Activated CD8-positive, alpha-beta memory T cell treated with anti-CD3 and anti-CD28 coated beads for 1 hour (primary cell): Measurements from ENCODE around the gene SRL.
"Not testable (repeated sequence)": the region's sequence is repeated elsewhere in the genome, so short reads cannot be mapped to it uniquely, and the experiment has no call there.

Experiments
- DNase-seq, 2 donors: peaks; one replicate each; pipeline ENCODE4 v3.0.0-alpha.2; 2020; ENCODE audit warnings: low read depth in 1 of 2; ENCODE audit errors: extremely low read depth in 1 of 2

Gene SRL

DNA sequence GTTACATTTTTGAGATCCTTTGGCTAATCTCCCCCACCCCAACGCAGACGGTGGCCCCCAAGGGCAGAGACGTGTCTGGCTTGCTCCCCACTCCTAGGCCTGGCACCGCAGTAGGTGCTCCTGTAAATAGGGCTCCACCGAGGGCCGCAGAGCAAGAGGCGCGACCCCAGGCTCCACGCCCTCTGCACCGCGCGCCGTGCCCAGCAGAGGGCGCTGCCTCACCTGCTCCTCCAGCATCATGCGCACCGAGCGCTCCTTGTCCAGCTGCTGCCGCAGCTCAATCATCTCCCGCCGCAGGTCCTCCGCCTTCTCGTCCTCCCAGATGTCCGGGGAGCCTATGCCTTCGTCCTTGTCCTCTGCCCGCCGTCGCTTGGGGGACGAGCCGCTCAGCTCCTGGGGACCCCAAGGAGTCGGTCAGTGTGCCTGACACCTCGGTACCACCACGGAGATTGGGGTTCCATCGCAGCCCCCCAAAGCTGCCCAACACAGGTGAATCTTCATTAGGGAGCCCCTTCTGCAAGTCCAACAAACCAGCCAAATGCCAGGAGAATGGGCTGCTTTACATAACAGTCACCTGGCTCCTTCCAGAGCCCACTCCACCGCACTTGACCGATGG is 19.8 kb upstream of the SRL start:
- DNase-seq: no peak

DNA sequence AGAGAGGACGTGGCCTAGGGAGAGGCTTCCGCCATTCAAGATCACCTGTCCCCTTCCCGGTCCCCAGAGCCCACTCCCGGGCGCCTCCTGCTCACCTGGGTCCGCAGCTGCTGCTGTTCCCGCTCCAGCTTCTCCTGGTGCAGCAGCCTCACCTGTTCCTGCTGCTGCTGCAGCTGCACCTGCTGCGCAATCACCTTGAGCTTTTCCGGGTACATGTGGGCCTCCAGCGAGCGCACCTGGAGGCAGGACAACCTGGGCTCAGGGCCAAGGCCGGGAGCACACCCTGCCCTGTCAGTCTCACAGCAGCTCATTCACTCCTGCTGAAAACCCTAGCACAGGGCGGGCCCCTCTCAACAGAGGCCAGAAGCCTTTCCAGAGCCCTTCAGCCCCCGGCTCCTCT is 18.5 kb upstream of the SRL start:
- DNase-seq: no peak

DNA sequence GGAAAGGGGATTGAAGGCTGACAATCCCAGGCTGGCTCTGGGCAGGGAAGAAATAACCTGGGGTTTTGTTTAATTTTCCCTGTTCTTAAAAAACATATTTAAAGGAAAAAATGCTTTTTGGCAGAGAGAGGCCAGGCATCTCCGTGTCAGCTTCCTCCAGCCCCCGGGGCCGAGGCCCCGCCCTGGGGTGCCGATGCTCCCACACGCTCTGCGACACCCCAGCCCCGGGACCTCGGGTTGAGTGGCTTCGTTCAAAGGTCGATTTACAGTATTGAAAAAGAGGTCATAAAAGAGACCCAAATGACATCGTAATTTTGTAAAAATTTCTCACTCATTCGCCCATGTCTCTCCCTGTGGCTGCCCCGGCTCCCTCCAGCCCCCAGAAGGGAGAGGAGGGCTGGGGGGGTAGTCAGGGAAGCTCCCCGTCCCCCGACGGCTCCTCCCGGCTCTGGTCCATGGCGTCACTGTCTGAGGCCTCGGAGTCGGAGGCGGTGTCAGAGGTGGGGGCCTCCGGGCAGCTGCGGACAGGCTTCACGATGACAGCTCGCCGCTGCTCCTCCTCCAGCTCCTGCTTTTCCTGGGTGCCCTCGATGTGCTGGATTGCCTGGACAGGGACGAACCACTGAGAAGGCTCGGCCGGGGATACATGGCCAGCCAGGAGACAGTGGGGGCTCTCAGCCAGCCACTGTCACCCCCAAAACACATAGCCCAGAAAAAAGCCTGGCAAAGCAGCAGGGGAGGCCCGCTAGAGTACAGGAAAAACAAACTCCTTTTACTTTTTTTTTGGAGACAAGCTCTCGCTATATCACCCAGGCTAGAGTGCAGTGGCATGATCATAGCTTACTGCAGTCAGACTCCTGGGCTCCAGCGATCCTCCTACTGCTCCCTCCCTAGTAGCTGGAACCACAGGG is 16.0 kb upstream of the SRL start:
- no peak for DNase-seq

DNA sequence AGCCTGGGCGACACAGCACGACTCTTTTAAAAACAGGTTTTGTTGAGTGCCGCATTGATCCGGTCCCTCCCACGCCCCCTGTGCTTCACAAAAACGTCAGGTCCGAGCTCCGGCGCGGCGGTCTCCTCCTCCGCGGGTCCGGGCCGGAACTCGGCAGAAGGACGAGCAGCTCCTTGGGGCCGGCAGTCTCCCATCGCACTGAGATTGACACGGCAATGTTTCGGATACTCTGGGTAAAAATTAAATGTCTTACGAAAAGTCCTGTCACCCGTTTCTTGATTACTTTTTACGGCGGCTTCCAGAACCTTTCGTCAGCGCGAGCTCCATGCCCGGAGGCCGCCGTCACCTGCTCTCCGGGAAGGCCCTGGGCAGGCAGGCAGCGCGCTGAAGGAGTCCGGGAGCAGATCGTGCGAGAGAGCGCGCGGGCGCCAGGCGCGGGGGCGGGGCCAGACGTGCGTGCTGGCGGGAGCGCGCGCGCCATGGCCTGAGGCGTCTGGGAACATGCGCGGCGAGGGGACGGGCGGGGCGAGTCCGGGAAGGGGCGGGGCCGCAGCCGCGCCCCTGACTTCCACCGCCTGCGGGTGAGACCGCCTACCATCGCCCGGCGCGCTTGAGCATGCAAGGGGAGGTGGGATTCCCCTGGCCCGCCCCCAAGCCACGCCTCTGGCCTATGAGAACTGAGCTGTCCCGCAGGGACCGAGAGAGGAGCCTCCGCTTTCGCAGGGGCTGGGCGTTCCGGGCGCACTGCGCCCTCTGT is 11.7 kb upstream of the SRL start:
- peak; percentile 98 for DNase-seq

DNA sequence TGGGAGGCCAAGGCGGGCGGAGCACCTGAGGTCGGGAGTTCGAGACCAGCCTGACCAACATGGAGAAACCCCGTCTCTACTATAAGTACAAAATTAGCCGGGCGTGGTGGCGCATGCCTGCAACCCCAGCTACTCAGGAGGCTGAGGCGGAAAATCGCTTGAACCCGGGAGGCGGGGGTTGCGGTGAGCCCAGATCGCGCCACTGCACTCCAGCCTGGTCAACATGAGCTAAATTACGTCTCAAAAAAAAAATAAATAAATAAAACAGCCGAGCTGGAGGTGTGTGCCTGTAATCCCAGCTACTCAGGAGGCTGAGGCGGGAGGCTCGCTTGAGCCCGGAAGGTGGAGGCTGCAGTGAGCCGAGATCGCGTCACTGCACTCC is 11.1 kb upstream of the SRL start:
- not testable (repeated sequence) for DNase-seq

DNA sequence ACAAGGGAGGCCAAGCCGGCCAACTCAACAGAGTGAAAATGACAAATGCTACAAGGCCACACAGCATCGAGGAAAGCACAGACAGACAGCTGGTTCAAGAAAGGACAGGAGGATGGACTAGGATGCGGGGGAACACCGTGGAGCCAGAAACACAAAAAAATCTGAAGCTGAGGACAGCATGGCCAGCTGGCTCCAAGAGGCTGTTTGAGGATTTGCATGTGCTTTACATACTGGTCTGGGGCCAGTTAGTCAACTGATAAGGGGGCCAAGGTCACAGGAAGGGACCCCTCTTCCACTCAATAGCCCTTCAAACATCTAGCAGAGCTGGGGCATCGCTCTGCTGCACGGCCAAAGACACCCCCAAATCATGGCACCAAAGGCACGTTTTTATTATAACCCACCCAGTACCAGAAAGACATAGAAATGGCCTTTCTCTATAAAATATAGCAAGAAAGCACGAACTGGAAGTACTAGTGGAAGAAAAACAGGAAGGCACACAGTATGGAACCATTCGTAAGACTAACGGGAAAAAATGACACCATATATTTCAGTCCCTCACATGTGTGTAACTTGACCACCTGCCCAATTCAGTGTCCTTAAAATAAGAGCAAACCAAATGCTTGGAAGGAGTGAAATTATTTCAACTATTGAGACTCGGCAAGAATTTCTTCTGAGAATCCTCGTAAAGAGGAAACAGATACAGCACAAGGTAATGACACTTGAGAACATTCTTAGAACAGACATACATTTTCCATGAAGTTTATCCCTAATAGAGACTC is 7.8 kb upstream of the SRL start:
- no peak for DNase-seq

DNA sequence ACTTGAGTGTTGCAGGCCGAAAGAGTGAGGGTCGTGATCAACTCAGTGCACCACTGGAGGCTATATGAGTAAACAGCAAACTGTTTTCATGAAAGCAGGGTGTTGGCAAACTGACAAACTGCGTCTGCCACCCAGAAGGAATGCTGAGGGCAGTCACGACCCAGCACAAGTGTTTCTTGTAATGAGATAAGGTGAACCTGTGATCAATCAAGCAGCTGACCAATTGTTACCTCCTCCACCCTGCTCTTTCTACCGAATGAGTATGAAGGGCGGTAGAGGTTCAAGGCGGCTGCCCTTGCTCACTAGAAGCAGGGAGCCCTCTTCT is 5.5 kb upstream of the SRL start:
- no peak for DNase-seq

DNA sequence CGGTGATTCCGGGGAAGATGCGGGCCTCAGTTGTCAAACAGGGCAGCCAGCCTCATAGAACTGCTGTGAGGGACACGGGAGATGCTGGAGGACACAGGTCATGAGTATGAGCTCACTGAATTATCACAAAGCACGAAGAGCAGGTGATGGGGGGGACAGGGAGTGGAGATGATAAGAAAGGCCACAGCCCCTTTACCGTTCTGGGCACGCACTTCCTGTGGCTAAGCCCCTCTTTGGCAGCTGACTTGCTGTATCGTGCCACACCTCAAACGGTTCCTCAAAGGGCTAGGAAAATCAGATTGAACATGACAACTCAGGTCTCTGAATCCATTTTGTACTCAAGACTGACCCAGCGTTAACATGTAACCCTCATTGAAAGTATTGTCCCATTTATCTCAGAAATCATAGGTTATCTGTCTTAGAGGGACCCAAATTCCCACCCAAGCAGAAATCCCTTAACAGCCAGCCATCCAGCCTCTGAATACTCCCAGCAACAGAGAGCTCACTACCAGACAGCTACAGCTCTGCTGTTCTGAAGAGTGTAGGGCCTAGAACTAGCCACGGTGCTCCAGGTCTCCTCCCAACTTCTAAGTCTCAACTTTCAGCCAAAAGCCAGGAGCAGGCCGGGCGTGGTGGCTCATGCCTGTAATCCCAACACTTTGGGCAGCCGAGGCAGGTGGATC is 5.0 kb upstream of the SRL start:
- no peak for DNase-seq

DNA sequence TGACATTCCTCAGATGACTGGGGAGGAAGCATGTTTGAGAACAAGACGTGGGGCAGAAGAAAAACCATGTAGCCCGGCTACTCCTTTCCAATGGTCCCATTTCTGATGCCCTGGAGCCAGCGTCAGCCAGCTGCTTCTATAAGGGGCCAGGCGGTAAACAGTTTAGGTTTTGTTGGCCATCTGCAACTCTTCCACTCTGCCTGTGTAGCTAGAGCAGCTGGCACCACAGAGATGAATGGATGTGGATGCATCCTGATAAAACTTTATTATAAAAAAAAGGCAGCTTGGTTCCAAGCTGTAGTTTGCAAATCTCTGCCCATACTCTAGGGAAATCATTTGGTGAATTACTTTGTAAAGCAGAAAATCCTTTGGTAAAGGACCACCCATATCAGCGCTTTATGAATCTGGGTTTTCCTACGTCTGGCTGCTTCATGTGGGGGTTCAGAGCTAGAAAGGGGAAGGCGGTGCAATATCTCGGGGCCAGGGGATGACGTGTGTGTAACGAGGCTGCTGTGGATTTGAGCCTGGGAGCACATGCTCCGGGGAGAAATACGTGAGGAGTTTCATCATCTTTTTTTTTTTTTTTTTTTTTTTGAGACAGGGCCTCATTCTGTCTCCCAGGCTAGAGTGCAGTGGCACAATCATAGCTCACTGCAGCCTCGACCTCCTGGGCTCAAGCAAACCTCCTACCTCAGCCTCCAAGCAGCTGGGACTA is 3.4 kb upstream of the SRL start:
- DNase-seq: no peak

DNA sequence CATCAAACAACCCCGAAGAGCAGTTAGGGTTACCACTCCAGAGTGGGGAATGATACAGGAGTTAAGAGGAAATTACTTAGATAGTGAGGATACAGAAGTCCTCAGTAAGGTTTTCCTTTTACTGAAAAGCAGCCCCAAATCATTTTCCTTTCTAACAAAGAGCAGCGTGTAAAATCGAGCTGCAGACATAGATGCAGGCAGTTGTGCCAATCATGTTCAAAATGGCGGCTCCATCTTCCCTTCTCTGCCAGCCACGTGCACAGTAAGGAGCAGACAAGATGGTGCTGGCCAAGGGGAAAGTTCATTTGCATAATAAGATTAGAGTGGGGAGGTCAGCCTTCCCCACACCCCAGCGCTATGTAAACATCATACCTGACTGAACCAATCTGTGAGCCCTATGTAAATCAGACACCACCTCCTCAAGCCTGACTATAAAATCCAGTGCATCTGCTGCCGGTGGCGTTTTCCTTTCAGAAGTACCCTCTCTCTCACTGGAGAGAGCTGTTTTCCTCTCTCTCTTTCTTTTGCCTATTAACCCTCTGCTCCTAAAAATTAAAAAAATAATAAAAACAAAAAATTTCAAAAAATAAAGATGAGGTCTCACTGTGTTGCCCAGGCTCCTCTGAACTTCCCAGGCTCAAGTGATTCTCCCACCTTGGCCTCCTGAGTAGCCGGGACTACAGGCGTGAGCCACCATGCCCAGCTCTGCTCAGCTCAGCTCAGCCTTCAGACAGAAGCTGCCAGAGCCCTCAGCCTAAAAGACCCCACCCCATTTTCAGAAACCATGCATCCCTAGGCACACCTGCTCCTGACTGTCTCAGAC is 2.6 kb upstream of the SRL start:
- DNase-seq: no peak

DNA sequence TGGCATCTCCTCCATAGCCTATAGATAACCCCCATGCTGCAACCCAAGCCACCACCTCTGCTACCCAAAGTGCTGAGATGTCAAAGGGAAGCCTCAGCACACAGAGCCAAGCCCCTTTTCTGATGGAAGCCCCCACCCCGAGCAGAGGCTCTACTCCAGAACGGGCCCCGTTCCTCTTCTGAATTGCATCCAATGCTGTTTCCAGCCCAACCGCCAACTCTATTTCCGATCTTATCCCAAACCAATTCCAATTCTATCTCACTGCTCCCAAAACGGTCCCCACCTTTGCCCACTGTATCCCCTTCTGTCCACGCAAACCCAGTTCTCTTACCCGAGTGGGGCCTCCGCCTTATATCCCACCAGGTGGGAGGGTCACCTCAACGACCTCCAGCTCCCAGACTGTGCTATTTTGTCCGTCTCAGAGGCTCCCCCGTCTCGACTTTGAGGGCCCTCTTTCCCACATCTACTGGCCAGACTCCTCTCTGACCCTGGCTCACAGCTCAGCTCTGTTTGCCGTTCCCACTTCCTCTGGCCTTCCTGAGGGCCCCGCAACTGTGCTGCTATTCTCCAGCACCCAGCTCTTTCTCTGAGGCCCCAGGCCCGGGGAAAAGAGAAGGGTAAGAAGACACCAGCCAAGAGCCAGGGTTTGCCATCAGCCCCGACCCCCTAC is 487 bp downstream of the SRL start:
- no peak for DNase-seq

DNA sequence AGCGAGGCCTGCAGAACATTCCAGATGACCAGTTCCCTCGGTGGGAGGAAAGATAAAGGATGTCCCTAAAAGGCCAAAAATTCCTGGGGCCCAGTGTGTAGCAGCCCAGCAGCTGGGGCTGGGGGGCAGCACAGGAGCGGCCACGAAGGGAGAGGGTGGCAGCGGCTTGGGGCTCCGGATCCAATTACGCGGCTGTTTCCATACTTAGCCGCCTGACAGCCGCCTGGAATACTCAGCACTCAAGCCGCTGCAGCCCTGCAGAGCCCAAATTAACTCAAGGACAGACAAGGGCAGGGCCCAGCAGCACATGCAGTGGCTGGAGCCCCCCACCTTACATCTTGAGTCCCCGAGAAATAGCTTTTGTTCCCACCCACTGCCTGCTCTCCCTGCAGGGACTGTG is 1.3 kb downstream of the SRL start:
- DNase-seq: no peak

DNA sequence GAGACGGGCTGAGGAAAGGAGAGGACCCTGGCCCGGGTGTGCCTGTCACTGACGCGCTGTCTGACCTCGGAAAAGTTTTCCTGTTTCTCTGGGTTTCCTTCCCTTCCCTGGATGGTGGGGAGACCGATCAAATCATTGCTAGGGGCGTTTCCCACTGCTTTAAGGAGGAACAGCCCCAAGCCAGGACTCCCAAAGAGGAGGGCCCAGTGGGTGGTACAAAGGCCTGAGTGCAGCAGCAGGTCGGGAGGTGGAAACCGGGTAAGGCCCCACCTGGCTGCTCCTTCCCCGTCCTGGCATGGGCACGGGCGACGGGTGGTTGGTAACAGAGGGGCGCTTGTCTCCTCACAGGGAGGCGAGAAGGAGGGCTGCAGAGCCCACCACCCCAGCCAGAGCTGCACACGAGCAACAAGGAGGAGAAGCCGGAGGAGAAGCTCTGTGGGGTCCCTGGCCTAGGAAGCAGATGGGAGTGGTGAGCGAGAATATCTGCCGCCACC is 2.2 kb downstream of the SRL start:
- no peak for DNase-seq

DNA sequence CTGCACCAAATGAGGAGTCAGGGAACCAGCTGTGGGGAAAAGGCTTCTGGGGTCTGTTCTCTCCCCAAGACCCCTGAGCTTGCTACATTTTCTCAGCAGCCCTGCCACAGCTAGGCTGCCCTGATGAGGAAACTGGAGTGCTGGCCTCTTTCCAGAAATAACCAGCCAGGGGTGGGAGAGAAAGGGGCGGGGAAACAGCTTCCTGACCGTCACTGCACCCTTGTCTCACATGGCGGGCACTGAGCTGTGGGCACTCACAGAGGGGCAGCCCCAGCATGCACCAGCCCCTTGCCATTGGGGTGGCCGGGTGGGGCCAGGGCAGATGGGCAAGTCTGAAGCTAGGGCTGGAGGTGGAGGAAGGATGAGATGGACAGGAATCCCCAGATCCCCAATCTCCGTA is 2.9 kb downstream of the SRL start:
- no peak for DNase-seq

DNA sequence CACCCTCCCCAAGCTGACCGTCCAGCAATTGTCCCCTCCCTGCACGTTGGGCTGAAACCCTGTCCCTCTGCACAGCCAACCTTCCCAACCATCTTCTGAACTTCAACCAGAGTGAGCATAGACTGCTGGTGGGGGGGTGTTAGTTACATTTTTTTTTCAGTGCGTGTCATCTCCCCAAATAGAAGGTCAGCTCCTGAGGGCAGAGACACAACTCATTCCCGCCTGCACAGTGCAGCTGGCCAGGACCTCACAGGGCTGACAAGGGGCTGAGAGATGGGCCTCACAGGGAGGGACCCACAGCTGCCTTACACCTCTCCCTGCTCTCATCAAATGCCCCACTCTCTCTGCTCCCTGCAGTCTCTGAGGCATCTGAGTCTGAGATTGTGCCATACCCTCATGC is 8.4 kb downstream of the SRL start:
- DNase-seq: no peak

DNA sequence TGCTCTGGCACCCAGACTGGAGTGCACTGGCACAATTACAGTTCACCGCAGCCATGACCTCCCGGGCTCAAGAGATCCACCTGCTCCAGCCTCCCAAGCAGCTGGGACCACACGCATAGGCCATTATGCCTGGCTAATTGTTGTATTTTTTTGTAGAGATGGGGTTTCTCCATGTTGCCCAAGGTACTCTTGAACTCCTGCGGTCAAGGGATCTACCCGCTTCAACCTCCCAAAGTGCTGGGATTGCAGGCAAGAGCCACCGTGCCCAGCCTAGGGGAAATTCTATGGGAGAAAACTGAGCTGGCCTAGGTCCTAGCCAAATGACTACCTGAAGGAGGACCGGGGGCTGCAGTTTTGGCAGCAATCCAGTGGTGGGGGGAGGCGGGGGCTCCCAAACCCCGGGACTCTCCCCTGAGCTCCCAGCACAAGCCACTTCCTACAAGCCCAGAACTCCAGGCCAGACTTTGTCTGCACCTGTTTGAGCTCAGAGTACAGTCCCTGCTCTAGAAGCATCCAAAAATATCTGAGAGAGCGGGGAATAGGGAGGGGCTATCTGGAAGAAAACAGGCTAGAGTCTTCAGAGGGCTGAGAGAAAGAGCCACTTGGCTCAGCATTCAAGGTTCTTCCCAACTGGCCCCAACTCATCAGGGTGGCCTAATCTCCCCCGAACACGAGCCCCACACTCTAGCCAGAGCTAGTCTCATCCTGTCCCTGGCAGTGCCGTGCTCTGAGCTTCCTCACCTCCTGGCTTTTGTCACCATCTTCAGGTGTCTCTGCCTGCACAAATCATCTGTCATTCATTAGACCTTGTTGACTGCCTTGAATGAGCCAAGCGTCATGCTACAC is 9.1 kb downstream of the SRL start:
- no peak for DNase-seq

DNA sequence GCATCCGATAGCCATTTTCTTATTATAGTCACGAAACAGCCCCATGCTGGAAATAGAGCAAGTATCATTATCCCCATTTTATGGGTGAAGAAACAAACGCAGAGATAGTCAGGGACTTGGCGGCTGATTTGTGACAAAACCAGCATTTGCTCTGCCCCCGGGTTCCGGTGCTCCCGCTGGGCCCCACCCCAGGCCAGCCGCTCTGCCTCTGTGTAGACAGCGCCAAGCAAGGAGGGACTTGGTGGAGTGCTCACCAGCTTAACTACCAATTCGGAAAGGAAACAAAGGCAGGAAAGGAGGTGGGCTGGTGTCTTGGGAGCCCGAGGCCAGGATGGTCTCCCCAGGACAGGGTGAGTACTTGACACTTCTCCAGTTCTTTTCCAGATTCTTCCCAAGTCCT is 10.0 kb downstream of the SRL start:
- no peak for DNase-seq

DNA sequence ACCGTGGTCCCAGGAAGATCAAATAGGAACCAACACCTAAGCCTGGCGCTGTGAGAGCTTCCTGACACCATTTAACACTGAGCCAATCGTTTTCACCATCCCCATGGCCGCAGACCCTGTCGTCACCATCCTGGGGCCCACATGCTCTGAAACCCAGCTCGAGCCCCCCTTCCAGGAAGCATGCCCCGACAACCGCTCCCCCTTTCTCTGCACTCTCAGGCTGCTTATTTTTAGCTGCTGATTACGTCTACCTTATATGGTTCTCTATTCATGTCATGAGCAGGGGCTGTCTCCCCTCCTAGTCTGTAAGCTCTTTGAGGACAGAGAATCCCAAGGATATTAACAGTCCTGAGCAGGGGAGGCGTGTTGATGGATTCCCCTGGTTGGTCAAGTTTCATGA is 10.5 kb downstream of the SRL start:
- no peak for DNase-seq
